ENCODE results near the gene PPOX.

GRCh38 chr1:161165742-161166668 lies at the start of gene PPOX:
- TF ChIP-seq CTCF (IDR thresholded peaks at IDR 0.05): peak; percentile 89
- TF ChIP-seq ZFX (IDR thresholded peaks at IDR 0.05; ENCODE audit: borderline replicate concordance): no peak
